KMS-11 (cell line): ENCODE data around the gene SHROOM3.

ENCODE experiments used
- H2AFZ ChIP-seq: fragments of 200-600 bp; sonication (generic); 2 replicates; pipeline ENCODE4 v1.6.1; 2016; ENCODE audit warnings: antibody characterized with exemption, mixed run types, low read depth
- H3K27ac ChIP-seq: fragments of 200-600 bp; sonication (generic); 2 replicates; pipeline ENCODE4 v1.6.1; 2016; ENCODE audit warnings: mild to moderate bottlenecking, mixed run types
- H3K27me3 ChIP-seq: fragments of 200-600 bp; sonication (generic); 2 replicates; pipeline ENCODE4 v1.6.1; 2017; ENCODE audit warnings: mild to moderate bottlenecking, low read depth, mixed run types, moderate library complexity; ENCODE audit not compliant: insufficient read depth
- H3K36me3 ChIP-seq: fragments of 200-600 bp; sonication (generic); 2 replicates; pipeline ENCODE4 v1.6.1; 2017; ENCODE audit warnings: mild to moderate bottlenecking, mixed run types; ENCODE audit not compliant: insufficient read depth
- H3K4me1 ChIP-seq: fragments of 200-600 bp; sonication (generic); 2 replicates; pipeline ENCODE4 v1.6.1; 2016; ENCODE audit warnings: mild to moderate bottlenecking, low read depth, mixed run types; ENCODE audit not compliant: poor library complexity, severe bottlenecking
- H3K4me2 ChIP-seq: fragments of 200-600 bp; sonication (generic); 2 replicates; pipeline ENCODE4 v1.7.0; 2016; ENCODE audit warnings: mild to moderate bottlenecking, mixed run types
- H3K4me3 ChIP-seq: fragments of 200-600 bp; sonication (generic); IDR thresholded peaks from 2 replicates; pipeline ENCODE4 v1.6.1; 2017; ENCODE audit warnings: low read depth, low read length, mixed read lengths; ENCODE audit not compliant: insufficient read depth
- H3K79me2 ChIP-seq: fragments of 200-600 bp; sonication (generic); 2 replicates; pipeline ENCODE4 v1.6.1; 2016; ENCODE audit warnings: low read depth, mixed run types; ENCODE audit not compliant: insufficient read depth
- H3K9ac ChIP-seq: fragments of 200-600 bp; sonication (generic); 2 replicates; pipeline ENCODE4 v1.6.1; 2016; ENCODE audit warnings: mild to moderate bottlenecking, mixed run types
- H4K20me1 ChIP-seq: fragments of 200-600 bp; sonication (generic); 2 replicates; pipeline ENCODE4 v1.6.1; 2016; ENCODE audit warnings: mild to moderate bottlenecking, mixed run types; ENCODE audit not compliant: insufficient read depth
- TF ChIP-seq, protein P1 (sequence below): fragments of 200-600 bp; sonication (generic); conservative IDR thresholded peaks from 2 replicates; pipeline ENCODE4 v1.6.1; 2017; ENCODE audit warnings: low read depth, mild to moderate bottlenecking, antibody characterized with exemption, low read length, moderate library complexity, mixed read lengths

Gene SHROOM3

GRCh38 chr4:76434901-76435527 is at the start of gene SHROOM3:
TSS of gene SHROOM3 (plus strand) at chr4:76435229. CDS start at chr4:76436053, 824 bp downstream.
- no peak within 1 kb of the TSS for H3K4me3 ChIP-seq
- H3K4me2 ChIP-seq: peak within 1 kb of the TSS; percentile 64
- no peaks in the 10 kb centered on the region for H3K27me3 ChIP-seq
- peak within 1 kb of the TSS; percentile 51 for H2AFZ ChIP-seq
- H3K4me1 ChIP-seq: peaks cover 73% of the 10 kb centered on the region
- no peaks in the 10 kb centered on the region for H4K20me1 ChIP-seq
- TF ChIP-seq, protein P1, sequence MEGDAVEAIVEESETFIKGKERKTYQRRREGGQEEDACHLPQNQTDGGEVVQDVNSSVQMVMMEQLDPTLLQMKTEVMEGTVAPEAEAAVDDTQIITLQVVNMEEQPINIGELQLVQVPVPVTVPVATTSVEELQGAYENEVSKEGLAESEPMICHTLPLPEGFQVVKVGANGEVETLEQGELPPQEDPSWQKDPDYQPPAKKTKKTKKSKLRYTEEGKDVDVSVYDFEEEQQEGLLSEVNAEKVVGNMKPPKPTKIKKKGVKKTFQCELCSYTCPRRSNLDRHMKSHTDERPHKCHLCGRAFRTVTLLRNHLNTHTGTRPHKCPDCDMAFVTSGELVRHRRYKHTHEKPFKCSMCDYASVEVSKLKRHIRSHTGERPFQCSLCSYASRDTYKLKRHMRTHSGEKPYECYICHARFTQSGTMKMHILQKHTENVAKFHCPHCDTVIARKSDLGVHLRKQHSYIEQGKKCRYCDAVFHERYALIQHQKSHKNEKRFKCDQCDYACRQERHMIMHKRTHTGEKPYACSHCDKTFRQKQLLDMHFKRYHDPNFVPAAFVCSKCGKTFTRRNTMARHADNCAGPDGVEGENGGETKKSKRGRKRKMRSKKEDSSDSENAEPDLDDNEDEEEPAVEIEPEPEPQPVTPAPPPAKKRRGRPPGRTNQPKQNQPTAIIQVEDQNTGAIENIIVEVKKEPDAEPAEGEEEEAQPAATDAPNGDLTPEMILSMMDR: no peak
- H3K36me3 ChIP-seq: no peaks in the 10 kb centered on the region
- H3K79me2 ChIP-seq: no peaks in the 10 kb centered on the region
- peak within 1 kb of the TSS; percentile 28; the same call in 1 of the 2 replicates for H3K9ac ChIP-seq
- H3K27ac ChIP-seq: peak within 1 kb of the TSS; percentile 49

DNA sequence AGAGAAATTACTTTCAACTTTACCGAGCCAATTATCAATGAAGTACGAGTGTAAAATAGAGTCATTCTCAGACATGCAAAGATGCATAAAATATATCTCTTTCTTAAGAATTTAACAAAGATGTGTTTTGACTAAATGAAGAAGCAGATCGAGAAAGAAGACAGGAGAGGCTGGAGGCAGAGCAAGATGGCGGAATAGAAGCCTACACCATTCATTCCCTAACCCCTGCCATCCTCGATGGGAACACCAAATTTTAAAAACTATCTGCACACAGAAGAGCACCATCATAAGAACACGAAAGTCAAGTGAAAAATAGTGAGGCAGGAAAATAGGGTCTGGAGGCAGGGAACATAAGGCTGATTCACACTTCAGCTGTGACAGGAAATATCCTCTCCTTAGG is 49.1 kb upstream of the SHROOM3 start:
- H3K27me3 ChIP-seq: no peaks in the 10 kb centered on the region
- H2AFZ ChIP-seq: no peak overlapping the region
- no peaks in the 10 kb centered on the region for H4K20me1 ChIP-seq
- peaks cover 29% of the 10 kb centered on the region for H3K4me1 ChIP-seq
- no peak overlapping the region for H3K4me2 ChIP-seq
- no peaks in the 10 kb centered on the region for H3K36me3 ChIP-seq
- TF ChIP-seq, protein P1: no peak
- H3K27ac ChIP-seq: no peak overlapping the region
- H3K4me3 ChIP-seq: no peak overlapping the region
- no peaks in the 10 kb centered on the region for H3K79me2 ChIP-seq
- H3K9ac ChIP-seq: no peak overlapping the region

DNA sequence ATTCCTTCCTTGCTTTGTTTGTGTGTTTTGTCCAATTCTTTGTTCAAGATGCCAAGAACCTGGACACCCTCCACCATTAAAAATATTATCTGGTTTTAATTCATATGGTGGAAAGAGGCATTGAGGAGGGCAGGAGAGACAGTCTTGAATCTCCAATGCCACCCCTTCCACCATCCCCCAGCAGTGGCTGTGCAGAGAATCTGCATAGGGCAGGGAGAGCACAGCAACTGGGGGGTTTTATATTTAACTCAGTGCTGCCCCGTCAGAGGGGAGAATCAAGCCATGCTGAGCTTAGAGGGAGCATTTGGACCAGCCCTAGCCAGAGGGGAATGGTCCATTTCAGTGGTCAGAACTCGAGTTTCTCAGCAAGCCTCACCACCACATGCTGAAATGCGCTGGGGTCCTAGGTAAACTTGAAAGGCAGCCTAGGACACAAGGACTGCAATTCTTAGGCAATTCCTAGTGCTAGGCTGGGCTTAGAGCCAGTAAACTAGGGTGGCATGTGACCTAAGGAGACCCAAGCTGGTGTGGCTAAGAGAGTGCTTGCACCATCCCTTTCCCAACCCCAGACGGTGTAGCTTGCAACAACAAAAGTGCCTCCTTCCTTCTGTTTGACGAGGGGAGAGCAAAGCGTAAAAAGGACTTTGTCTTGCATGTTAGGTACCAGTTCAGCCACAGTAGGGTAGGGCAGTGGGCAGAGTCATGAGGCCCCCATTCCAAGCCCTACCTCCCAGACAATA is 48.3 kb upstream of the SHROOM3 start:
- H3K27me3 ChIP-seq: no peaks in the 10 kb centered on the region
- H3K79me2 ChIP-seq: no peaks in the 10 kb centered on the region
- H2AFZ ChIP-seq: no peak overlapping the region
- no peaks in the 10 kb centered on the region for H4K20me1 ChIP-seq
- peaks cover 29% of the 10 kb centered on the region for H3K4me1 ChIP-seq
- no peak overlapping the region for H3K4me3 ChIP-seq
- H3K9ac ChIP-seq: no peak overlapping the region
- no peak overlapping the region for H3K27ac ChIP-seq
- TF ChIP-seq, protein P1: no peak
- H3K4me2 ChIP-seq: no peak overlapping the region
- H3K36me3 ChIP-seq: no peaks in the 10 kb centered on the region

DNA sequence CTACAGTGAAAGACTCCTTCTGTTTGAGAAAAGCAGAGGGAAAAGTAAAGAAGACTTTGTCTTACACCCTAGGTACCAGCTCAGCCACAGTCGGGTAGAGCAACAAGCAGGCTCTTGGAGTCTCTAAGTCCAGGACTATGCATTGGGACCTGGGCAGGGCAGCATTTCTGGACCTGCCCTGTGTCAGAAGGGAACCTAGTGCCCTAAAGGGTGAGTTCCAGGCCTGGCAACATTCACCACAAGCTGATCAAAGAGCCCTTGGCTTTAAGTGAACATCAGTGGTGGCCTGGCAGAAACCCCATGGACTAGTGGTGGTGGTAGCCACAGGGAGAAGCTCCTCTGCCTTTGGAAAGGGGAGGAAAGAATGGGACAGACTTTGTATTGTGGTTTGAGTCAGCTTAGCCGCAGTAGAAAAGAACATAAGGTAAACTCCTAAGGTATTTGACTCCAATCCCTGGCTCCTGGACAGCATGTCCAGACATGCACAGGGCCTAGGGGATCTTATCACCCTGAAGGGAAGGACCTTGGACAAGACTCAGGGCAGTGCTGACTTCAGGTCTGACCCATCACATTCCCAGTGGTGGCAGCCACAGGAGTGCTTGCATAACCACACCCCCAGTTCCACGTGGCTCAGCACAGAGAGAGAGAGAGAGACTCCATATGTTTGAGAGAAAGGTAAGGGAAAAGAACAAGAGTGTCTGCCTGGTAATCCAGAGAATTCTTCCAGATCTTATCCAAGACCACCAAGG is 46.7 kb upstream of the SHROOM3 start:
- TF ChIP-seq, protein P1: no peak
- Histone ChIP-seq H3K79me2 (no peaks in the 10 kb centered on the region), H3K4me1 (peaks cover 16% of the 10 kb centered on the region), H3K9ac (no peak overlapping the region), H3K27me3 (no peaks in the 10 kb centered on the region), H3K4me3 (no peak overlapping the region), H3K4me2 (no peak overlapping the region), H3K27ac (no peak overlapping the region), H3K36me3 (no peaks in the 10 kb centered on the region), H2AFZ (no peak overlapping the region), H4K20me1 (no peaks in the 10 kb centered on the region)
